Liver (tissue), 9 donors: ENCODE data around the gene MLN. TPM values are rescaled to one million over a fixed set of nuclear protein-coding genes. Genes with fewer than 3 reads are reported as not detected.

ENCODE experiments used
- DNase-seq: peaks from one replicate; pipeline ENCODE4 v3.0.0-alpha.2; 2017; ENCODE audit warnings: low spot score
- H3K27ac ChIP-seq, 2 donors: one replicate each; pipeline ENCODE4 v1.7.0; 2013; ENCODE audit warnings: inconsistent platforms in 2 of 2, low read length in 2 of 2, control low read depth in 1 of 2, low read depth in 1 of 2, mild to moderate bottlenecking in 1 of 2
- H3K27me3 ChIP-seq, 4 donors: one replicate each; pipeline versions ENCODE4 v1.6.1 to v1.7.0; 2013; ENCODE audit warnings: low read length in 3 of 4, inconsistent platforms in 1 of 4, mild to moderate bottlenecking in 1 of 4, moderate library complexity in 1 of 4; ENCODE audit not compliant: control insufficient read depth in 4 of 4, insufficient read depth in 4 of 4
- H3K36me3 ChIP-seq, 4 donors: one replicate each; pipeline versions ENCODE4 v1.6.1 to v1.7.0; 2013; ENCODE audit warnings: low read length in 3 of 4, mild to moderate bottlenecking in 3 of 4, low read depth in 1 of 4, moderate library complexity in 1 of 4; ENCODE audit not compliant: control insufficient read depth in 4 of 4, insufficient read depth in 3 of 4
- H3K4me1 ChIP-seq, 4 donors: one replicate each; pipeline versions ENCODE4 v1.6.1 to v1.7.0; 2013; ENCODE audit warnings: low read length in 3 of 4, mild to moderate bottlenecking in 3 of 4, moderate library complexity in 1 of 4; ENCODE audit not compliant: control insufficient read depth in 4 of 4, insufficient read depth in 4 of 4
- H3K4me3 ChIP-seq, 3 donors: one replicate each; pipeline versions ENCODE4 v1.6.1 to v1.7.0; 2013; ENCODE audit warnings: low read length in 3 of 3, control low read depth in 1 of 3, low read depth in 1 of 3, mild to moderate bottlenecking in 1 of 3
- H3K9ac ChIP-seq, 2 donors: one replicate each; pipeline ENCODE4 v1.7.0; 2013; ENCODE audit warnings: low read length in 2 of 2, mild to moderate bottlenecking in 2 of 2, moderate library complexity in 2 of 2, control low read depth in 1 of 2, low read depth in 1 of 2
- H3K9me3 ChIP-seq, 4 donors: one replicate each; pipeline versions ENCODE4 v1.6.1 to v1.7.0; 2013; ENCODE audit warnings: low read length in 3 of 4; ENCODE audit not compliant: control insufficient read depth in 4 of 4
- EGR1 ChIP-seq, 2 donors: IDR thresholded peaks; 2 replicates each; pipeline ENCODE4 v1.6.1; 2016 to 2018; ENCODE audit warnings: antibody characterized with exemption in 2 of 2, low read depth in 2 of 2
- FOXA1 ChIP-seq: IDR thresholded peaks from 2 replicates; pipeline ENCODE4 v1.6.1; 2016; ENCODE audit warnings: antibody characterized with exemption
- FOXA2 ChIP-seq: IDR thresholded peaks from 2 replicates; pipeline ENCODE4 v1.6.1; 2016; ENCODE audit warnings: antibody characterized with exemption
- GABPA ChIP-seq, 2 donors: IDR thresholded peaks in 1 of 2; conservative IDR thresholded peaks in 1 of 2; 2 replicates each; pipeline ENCODE4 v1.6.1; 2016; ENCODE audit warnings: antibody characterized with exemption in 2 of 2, mild to moderate bottlenecking in 1 of 2, moderate library complexity in 1 of 2
- HNF4A ChIP-seq, 2 donors: conservative IDR thresholded peaks; 2 replicates each; pipeline ENCODE4 v1.6.1; 2016; ENCODE audit warnings: antibody characterized with exemption in 2 of 2, mild to moderate bottlenecking in 2 of 2
- HNF4G ChIP-seq: IDR thresholded peaks from 2 replicates; pipeline ENCODE4 v1.6.1; 2016; ENCODE audit warnings: antibody characterized with exemption
- JUND ChIP-seq, 2 donors: IDR thresholded peaks; 2 replicates each; pipeline ENCODE4 v1.6.1; 2016; ENCODE audit warnings: antibody characterized with exemption in 2 of 2
- NR2F2 ChIP-seq: IDR thresholded peaks from 2 replicates; pipeline ENCODE4 v1.6.1; 2016; ENCODE audit warnings: antibody characterized with exemption
- RAD21 ChIP-seq, 2 donors: IDR thresholded peaks; 2 replicates each; pipeline ENCODE4 v1.6.1; 2016; ENCODE audit warnings: antibody characterized with exemption in 2 of 2, mild to moderate bottlenecking in 2 of 2
- RXRA ChIP-seq, 2 donors: IDR thresholded peaks; 2 replicates each; pipeline ENCODE4 v1.6.1; 2017 to 2018; ENCODE audit warnings: antibody characterized with exemption in 2 of 2, mild to moderate bottlenecking in 1 of 2
- SP1 ChIP-seq: IDR thresholded peaks from 2 replicates; pipeline ENCODE4 v1.6.1; 2018; ENCODE audit warnings: antibody characterized with exemption, mild to moderate bottlenecking
- TAF1 ChIP-seq: conservative IDR thresholded peaks from 2 replicates; pipeline ENCODE4 v1.6.1; 2016; ENCODE audit warnings: antibody characterized with exemption, mild to moderate bottlenecking
- YY1 ChIP-seq: IDR thresholded peaks from 2 replicates; pipeline ENCODE4 v1.6.1; 2016; ENCODE audit warnings: antibody characterized with exemption, mild to moderate bottlenecking
- WGBS: extraction: QIAGEN DNeasy Blood & Tissue Kit; methylation state at CpG from one replicate; pipeline ENCODE4 v1.1.7; 2013; 5-methylcytosine and 5-hydroxymethylcytosine counted together
- polyA plus RNA-seq, 2 donors: library from polyadenylated mRNA; stranded (reverse) in 1 of 2; unstranded in 1 of 2; fragments of 200-250 nt in 1 of 2; fragments of >200 nt in 1 of 2; fragmentation: Nextera tagmentation in 1 of 2; extraction: Ambion mirVana in 1 of 2; gene quantifications; one replicate each; pipeline versions ENCODE4 v1.2.1 to v1.2.3, GENCODE V29; 2013 to 2015
- total RNA-seq, 2 donors: library from RNA; depleted of rRNA; stranded (reverse); fragments of >200 nt; gene quantifications; one replicate each; pipeline ENCODE4 v1.2.3, GENCODE V29; 2014
- TF ChIP-seq, protein P1 (sequence below): IDR thresholded peaks from 2 replicates; pipeline ENCODE4 v1.6.1; 2016; ENCODE audit warnings: antibody characterized with exemption
- TF ChIP-seq, protein P2 (sequence below): fragments of 150-350 bp; IDR thresholded peaks from 2 replicates; pipeline ENCODE4 v1.5.1; 2017; ENCODE audit warnings: improper control_type of control experiment, low read depth, low read length; ENCODE audit not compliant: missing input control
- TF ChIP-seq, protein P3 (sequence below): IDR thresholded peaks from 2 replicates; pipeline ENCODE4 v1.6.1; 2016; ENCODE audit warnings: antibody characterized with exemption
- TF ChIP-seq, protein P4 (sequence below): IDR thresholded peaks from 2 replicates; pipeline ENCODE4 v1.6.1; 2016; ENCODE audit warnings: antibody characterized with exemption, mild to moderate bottlenecking
- TF ChIP-seq, protein P5 (sequence below): IDR thresholded peaks from 2 replicates; pipeline ENCODE4 v1.6.1; 2016; ENCODE audit warnings: antibody characterized with exemption
- donor health status: healthy.
- donor health status: healthy.
- donor health status: healthy.
- donor health status: healthy.
- donor health status: healthy.

MLN gene
- total and polyA plus RNA-seq, 4 donors: not detected

DNA sequence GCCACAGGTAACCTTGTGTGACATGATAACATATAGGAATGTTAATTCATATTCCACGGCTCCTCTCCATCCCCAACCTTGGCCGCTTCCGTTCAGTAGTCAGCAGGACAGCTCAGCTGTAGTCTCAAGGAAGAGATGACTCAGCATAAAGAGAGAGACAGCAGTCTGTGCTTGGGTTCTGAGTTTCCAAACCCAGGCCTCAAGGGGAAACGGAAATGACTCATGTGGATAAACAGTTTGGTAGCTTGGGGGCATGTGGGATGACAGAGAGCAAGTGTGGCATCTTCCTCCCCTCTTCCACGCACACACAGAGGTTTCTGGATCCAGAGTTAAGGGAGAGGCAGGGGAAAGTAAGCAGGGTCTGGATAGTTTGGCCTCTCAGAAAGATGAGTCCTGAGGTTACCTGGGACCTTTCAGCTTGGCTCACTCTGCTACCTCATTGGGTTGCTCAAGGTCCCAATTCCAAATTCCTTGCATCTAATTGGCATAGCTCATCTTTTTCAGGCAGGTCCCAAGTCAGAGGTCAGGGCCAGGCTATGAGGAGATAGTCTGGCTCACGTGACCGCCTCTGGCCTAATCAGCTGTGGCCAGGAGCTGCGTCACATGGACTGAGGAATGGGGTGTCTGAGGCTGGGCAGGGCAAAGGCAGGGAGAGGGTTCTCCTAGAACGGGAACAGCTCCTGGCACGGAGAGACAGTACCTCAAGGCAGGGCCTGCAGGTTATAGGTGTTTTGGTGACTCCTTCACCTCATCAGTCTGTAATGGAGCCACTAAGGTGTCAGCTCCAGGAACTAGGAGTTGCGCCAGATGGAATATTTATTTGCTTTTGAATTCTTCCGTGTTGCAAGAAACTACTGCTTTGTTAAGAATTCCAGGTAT is 36.5 kb upstream of the MLN start:
- TF ChIP-seq HNF4G (no peak), RXRA (IDR thresholded peaks at IDR 0.05) (no peak), EGR1 (IDR thresholded peaks at IDR 0.05; ENCODE audit: low read depth in 2 of 2) (no peak), SP1 (no peak), YY1 (no peak), HNF4A (conservative IDR thresholded peaks at IDR 0.05) (no peak), GABPA (IDR thresholded peaks at IDR 0.05 in 1 of 2, conservative IDR thresholded peaks at IDR 0.05 in 1 of 2) (peak; percentile 37 to 55), JUND (IDR thresholded peaks at IDR 0.05) (peak; percentile 72 to 90), FOXA1 (no peak), NR2F2 (peak; percentile 49), TAF1 (no peak), RAD21 (IDR thresholded peaks at IDR 0.05) (peak in 1 of 2 donors; percentile 28), FOXA2 (no peak)
- TF ChIP-seq, protein P1, sequence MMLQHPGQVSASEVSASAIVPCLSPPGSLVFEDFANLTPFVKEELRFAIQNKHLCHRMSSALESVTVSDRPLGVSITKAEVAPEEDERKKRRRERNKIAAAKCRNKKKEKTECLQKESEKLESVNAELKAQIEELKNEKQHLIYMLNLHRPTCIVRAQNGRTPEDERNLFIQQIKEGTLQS: no peak
- TF ChIP-seq, protein P2, sequence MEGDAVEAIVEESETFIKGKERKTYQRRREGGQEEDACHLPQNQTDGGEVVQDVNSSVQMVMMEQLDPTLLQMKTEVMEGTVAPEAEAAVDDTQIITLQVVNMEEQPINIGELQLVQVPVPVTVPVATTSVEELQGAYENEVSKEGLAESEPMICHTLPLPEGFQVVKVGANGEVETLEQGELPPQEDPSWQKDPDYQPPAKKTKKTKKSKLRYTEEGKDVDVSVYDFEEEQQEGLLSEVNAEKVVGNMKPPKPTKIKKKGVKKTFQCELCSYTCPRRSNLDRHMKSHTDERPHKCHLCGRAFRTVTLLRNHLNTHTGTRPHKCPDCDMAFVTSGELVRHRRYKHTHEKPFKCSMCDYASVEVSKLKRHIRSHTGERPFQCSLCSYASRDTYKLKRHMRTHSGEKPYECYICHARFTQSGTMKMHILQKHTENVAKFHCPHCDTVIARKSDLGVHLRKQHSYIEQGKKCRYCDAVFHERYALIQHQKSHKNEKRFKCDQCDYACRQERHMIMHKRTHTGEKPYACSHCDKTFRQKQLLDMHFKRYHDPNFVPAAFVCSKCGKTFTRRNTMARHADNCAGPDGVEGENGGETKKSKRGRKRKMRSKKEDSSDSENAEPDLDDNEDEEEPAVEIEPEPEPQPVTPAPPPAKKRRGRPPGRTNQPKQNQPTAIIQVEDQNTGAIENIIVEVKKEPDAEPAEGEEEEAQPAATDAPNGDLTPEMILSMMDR: no peak
- TF ChIP-seq, protein P3, sequence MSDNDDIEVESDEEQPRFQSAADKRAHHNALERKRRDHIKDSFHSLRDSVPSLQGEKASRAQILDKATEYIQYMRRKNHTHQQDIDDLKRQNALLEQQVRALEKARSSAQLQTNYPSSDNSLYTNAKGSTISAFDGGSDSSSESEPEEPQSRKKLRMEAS: no peak
- TF ChIP-seq, protein P4, sequence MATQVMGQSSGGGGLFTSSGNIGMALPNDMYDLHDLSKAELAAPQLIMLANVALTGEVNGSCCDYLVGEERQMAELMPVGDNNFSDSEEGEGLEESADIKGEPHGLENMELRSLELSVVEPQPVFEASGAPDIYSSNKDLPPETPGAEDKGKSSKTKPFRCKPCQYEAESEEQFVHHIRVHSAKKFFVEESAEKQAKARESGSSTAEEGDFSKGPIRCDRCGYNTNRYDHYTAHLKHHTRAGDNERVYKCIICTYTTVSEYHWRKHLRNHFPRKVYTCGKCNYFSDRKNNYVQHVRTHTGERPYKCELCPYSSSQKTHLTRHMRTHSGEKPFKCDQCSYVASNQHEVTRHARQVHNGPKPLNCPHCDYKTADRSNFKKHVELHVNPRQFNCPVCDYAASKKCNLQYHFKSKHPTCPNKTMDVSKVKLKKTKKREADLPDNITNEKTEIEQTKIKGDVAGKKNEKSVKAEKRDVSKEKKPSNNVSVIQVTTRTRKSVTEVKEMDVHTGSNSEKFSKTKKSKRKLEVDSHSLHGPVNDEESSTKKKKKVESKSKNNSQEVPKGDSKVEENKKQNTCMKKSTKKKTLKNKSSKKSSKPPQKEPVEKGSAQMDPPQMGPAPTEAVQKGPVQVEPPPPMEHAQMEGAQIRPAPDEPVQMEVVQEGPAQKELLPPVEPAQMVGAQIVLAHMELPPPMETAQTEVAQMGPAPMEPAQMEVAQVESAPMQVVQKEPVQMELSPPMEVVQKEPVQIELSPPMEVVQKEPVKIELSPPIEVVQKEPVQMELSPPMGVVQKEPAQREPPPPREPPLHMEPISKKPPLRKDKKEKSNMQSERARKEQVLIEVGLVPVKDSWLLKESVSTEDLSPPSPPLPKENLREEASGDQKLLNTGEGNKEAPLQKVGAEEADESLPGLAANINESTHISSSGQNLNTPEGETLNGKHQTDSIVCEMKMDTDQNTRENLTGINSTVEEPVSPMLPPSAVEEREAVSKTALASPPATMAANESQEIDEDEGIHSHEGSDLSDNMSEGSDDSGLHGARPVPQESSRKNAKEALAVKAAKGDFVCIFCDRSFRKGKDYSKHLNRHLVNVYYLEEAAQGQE: no peak
- TF ChIP-seq, protein P5, sequence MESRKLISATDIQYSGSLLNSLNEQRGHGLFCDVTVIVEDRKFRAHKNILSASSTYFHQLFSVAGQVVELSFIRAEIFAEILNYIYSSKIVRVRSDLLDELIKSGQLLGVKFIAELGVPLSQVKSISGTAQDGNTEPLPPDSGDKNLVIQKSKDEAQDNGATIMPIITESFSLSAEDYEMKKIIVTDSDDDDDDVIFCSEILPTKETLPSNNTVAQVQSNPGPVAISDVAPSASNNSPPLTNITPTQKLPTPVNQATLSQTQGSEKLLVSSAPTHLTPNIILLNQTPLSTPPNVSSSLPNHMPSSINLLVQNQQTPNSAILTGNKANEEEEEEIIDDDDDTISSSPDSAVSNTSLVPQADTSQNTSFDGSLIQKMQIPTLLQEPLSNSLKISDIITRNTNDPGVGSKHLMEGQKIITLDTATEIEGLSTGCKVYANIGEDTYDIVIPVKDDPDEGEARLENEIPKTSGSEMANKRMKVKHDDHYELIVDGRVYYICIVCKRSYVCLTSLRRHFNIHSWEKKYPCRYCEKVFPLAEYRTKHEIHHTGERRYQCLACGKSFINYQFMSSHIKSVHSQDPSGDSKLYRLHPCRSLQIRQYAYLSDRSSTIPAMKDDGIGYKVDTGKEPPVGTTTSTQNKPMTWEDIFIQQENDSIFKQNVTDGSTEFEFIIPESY: no peak
- H3K27me3 ChIP-seq: no peaks in the 10 kb centered on the region
- no peaks in the 10 kb centered on the region for H3K36me3 ChIP-seq
- no peak overlapping the region for H3K4me3 ChIP-seq
- peak; percentile 69 for DNase-seq
- peaks cover 2 to 4% (median 3%) of the 10 kb centered on the region in 4 donors for H3K4me1 ChIP-seq
- WGBS: 70% methylated on average over 12 of the region's 12 CpGs
- H3K9ac ChIP-seq: no peak overlapping the region
- H3K27ac ChIP-seq: peak overlapping the region in 1 of 2 donors; percentile 25
- peaks cover 0 to 6% (median 0%) of the 10 kb centered on the region in 4 donors for H3K9me3 ChIP-seq
